Sigmoid colon (tissue), 3 donors: Measurements from ENCODE around the gene CADM3.

ENCODE experiments used
- POLR2A ChIP-seq, 2 donors: fragments of 450-650 bp; IDR thresholded peaks; one replicate each; pipeline ENCODE4 v1.6.1; 2016; ENCODE audit warnings: antibody characterized with exemption in 2 of 2, mild to moderate bottlenecking in 2 of 2, moderate library complexity in 2 of 2
- TF ChIP-seq, protein P1 (sequence below), 4 experiments: fragments of 450-650 bp in 3 of 4; fragments of 200-600 bp in 1 of 4; IDR thresholded peaks; one replicate each; pipeline ENCODE4 v1.5.1; 2016 to 2019; ENCODE audit warnings: antibody characterized with exemption in 4 of 4, mild to moderate bottlenecking in 3 of 4, moderate library complexity in 2 of 4

GRCh38 chr1:159187647-159188374, 16.4 kb downstream of the CADM3 start:
- TF ChIP-seq, protein P1, sequence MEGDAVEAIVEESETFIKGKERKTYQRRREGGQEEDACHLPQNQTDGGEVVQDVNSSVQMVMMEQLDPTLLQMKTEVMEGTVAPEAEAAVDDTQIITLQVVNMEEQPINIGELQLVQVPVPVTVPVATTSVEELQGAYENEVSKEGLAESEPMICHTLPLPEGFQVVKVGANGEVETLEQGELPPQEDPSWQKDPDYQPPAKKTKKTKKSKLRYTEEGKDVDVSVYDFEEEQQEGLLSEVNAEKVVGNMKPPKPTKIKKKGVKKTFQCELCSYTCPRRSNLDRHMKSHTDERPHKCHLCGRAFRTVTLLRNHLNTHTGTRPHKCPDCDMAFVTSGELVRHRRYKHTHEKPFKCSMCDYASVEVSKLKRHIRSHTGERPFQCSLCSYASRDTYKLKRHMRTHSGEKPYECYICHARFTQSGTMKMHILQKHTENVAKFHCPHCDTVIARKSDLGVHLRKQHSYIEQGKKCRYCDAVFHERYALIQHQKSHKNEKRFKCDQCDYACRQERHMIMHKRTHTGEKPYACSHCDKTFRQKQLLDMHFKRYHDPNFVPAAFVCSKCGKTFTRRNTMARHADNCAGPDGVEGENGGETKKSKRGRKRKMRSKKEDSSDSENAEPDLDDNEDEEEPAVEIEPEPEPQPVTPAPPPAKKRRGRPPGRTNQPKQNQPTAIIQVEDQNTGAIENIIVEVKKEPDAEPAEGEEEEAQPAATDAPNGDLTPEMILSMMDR (IDR thresholded peaks at IDR 0.05) = no peak
- no peak for TF ChIP-seq POLR2A (IDR thresholded peaks at IDR 0.05)
